ENCODE results near the gene MYCN. TPM values are rescaled to one million over a fixed set of nuclear protein-coding genes. Genes with fewer than 3 reads are reported as not detected.
"Not testable (repeated sequence)": the region's sequence is repeated elsewhere in the genome, so short reads cannot be mapped to it uniquely, and the experiment has no call there.

The MYCN gene
- total RNA-seq, 4 donors from 2014 or later, result 0.21 to 0.95 (median 0.33) TPM

- Histone ChIP-seq H3K27me3 (no peaks in the 10 kb centered on the region), H3K9me3 (no peaks in the 10 kb centered on the region), H3K36me3 (no peaks in the 10 kb centered on the region), H3K4me1 (peaks cover 0 to 13% (median 12%) of the 10 kb centered on the region in 3 donors), H3K27ac (no peak overlapping the region), H3K4me3 (no peak overlapping the region)
- 81 to 82% methylated on average over 2 of the region's 2 CpGs for whole genome bisulfite sequencing, 2 donors
- DNase-seq, result no peak
- intact Hi-C loops (cut with DNase I), result no loop called here
- TF ChIP-seq CTCF (IDR thresholded peaks at IDR 0.05) (no peak), POLR2A (IDR thresholded peaks at IDR 0.05) (no peak)
Observed at GRCh38 chr2:15907461-15908324, 32.7 kb upstream of the MYCN start.

- Histone ChIP-seq H3K4me1 (peaks cover 0 to 18% (median 13%) of the 10 kb centered on the region in 3 donors), H3K4me3 (no peak overlapping the region), H3K36me3 (no peaks in the 10 kb centered on the region), H3K9me3 (no peaks in the 10 kb centered on the region), H3K27ac (no peak overlapping the region), H3K27me3 (no peaks in the 10 kb centered on the region)
- intact Hi-C loops (cut with DNase I), result no loop called here
- no peak for DNase-seq
- TF ChIP-seq POLR2A (IDR thresholded peaks at IDR 0.05), result no peak
- TF ChIP-seq CTCF (IDR thresholded peaks at IDR 0.05), result no peak
- 80 to 88% methylated on average over 4 of the region's 4 CpGs for WGBS, 2 donors
Observed at GRCh38 chr2:15908371-15908770, 32.0 kb upstream of the MYCN start.

GRCh38 chr2:15909157-15909556 lies 31.2 kb upstream of the MYCN start:
- H3K4me1 ChIP-seq, result peaks cover 0 to 18% (median 13%) of the 10 kb centered on the region in 3 donors
- no peak for DNase-seq
- intact Hi-C loops (cut with DNase I), result no loop called here
- no peaks in the 10 kb centered on the region for H3K36me3 ChIP-seq
- no peaks in the 10 kb centered on the region for H3K9me3 ChIP-seq
- 95 to 98% methylated on average over 4 of the region's 4 CpGs for WGBS, 2 donors
- no peak for TF ChIP-seq POLR2A (IDR thresholded peaks at IDR 0.05)
- no peak for TF ChIP-seq CTCF (IDR thresholded peaks at IDR 0.05)
- H3K27ac ChIP-seq, result no peak overlapping the region
- no peaks in the 10 kb centered on the region for H3K27me3 ChIP-seq
- H3K4me3 ChIP-seq, result no peak overlapping the region

GRCh38 chr2:15909736-15910135 lies 30.6 kb upstream of the MYCN start:
- no peak overlapping the region for H3K27ac ChIP-seq
- peaks cover 0 to 22% (median 15%) of the 10 kb centered on the region in 3 donors for H3K4me1 ChIP-seq
- no peaks in the 10 kb centered on the region for H3K36me3 ChIP-seq
- no peak for DNase-seq
- TF ChIP-seq POLR2A (IDR thresholded peaks at IDR 0.05) (no peak), CTCF (IDR thresholded peaks at IDR 0.05) (no peak)
- WGBS, 2 donors, result 70 to 79% methylated on average over 4 of the region's 4 CpGs
- H3K4me3 ChIP-seq, result no peak overlapping the region
- intact Hi-C loops (cut with DNase I), result no loop called here
- no peaks in the 10 kb centered on the region for H3K9me3 ChIP-seq
- no peaks in the 10 kb centered on the region for H3K27me3 ChIP-seq

GRCh38 chr2:15911270-15911669 lies 29.1 kb upstream of the MYCN start:
- H3K4me3 ChIP-seq; DNase-seq; H3K27me3 ChIP-seq; H3K27ac ChIP-seq; intact Hi-C loops (cut with DNase I); H3K9me3 ChIP-seq; H3K36me3 ChIP-seq: not testable (repeated sequence)
- peaks cover 0 to 24% (median 16%) of the 10 kb centered on the region in 3 donors for H3K4me1 ChIP-seq
- 82 to 96% methylated on average over 3 of the region's 3 CpGs for WGBS, 2 donors

All from esophagus squamous epithelium (tissue), 5 donors.